Measurements from ENCODE around the gene DRAP1. TPM values are rescaled to one million over a fixed set of nuclear protein-coding genes. Genes with fewer than 3 reads are reported as not detected.

Gene DRAP1
- total and polyA plus RNA-seq, 9 of the 15 experiments (the other 6 are each of a cell fraction or from before 2014, with no cell fraction given) = 9.6 to 200 (median 92.9) TPM

- H3K4me3 ChIP-seq = no peak overlapping the region
- 15% methylated on average over 13 of the region's 14 CpGs for WGBS (ENCODE audit: insufficient coverage, low coverage, missing lambda C conversion rate)
- no peak for FAIRE-seq
- peak; percentile 63 for ATAC-seq
- peak overlapping the region; percentile 61 to 78 for H3K9ac ChIP-seq (ENCODE audit: insufficient read depth in 1 of 2, low read depth in 2 of 2, low read length in 2 of 2)
- peak overlapping the region; percentile 54; the same call in 2 of the 3 replicates for H3K27ac ChIP-seq (ENCODE audit: extremely low read depth, low read depth, low read length)
- H4K20me1 ChIP-seq (replicated peaks; ENCODE audit: control insufficient read depth, insufficient read depth, low read length) = no peaks in the 10 kb centered on the region
- H2AFZ ChIP-seq (ENCODE audit: low read depth, low read length) = peak overlapping the region; percentile 83
- peaks cover 41 to 42% of the 10 kb centered on the region in 2 experiments for H3K4me1 ChIP-seq (replicated peaks in 1 of 2; ENCODE audit: control insufficient read depth in 2 of 2, insufficient read depth in 2 of 2, low read length in 2 of 2)
- 0 out of 2 replicates have a peak overlapping the region, but pooled peaks have one; percentile 9 for H3K4me2 ChIP-seq (ENCODE audit: insufficient read depth, low read length)
- in situ Hi-C loops (cut with MboI) = no loop called here
- no peaks in the 10 kb centered on the region for H3K27me3 ChIP-seq (ENCODE audit: control insufficient read depth in 2 of 2, insufficient read depth in 2 of 2, low read length in 2 of 2)
- intact Hi-C loops (cut with micrococcal nuclease) = loop anchor here (2.0 kb wide), 1 partner anchor 23 kb away; the partner anchor contains the start of gene FIBP
- no peaks in the 10 kb centered on the region for H3K9me3 ChIP-seq (replicated peaks; ENCODE audit: control insufficient read depth, insufficient read depth, low read depth, low read length)
- H3K36me3 ChIP-seq (ENCODE audit: control insufficient read depth, insufficient read depth, low read length) = peaks cover 2% of the 10 kb centered on the region; the same call in 1 of the 3 replicates
- POLR2A ChIA-PET = interaction anchor here (0.6 to 6.0 kb wide), 9 partner anchors 9 to 339 kb away, joined by 3 to 73 read pairs (median 3); partner anchors contain the start of genes CCDC85B, FOSL1 and MUS81
- CTCF ChIA-PET (ENCODE audit: low intra/inter-chr PET ratio) = interaction anchor here (0.8 to 1.2 kb wide), 3 partner anchors 23 to 28 kb away, joined by 3 to 5 read pairs (median 3); no protein-coding TSS in a partner anchor
- peak; percentile 33 to 77 (median 48) for DNase-seq (ENCODE audit: extremely low read depth in 1 of 4, low spot score in 3 of 4)
- BruUV-seq (replicated peaks) = no TSS peak
- H3K79me2 ChIP-seq (ENCODE audit: control insufficient read depth, insufficient read depth, low read length) = 0 out of 3 replicates have a peak, but pooled peaks cover 2% of the 10 kb centered on the region
- no peaks in the 10 kb centered on the region for H3K9me1 ChIP-seq (ENCODE audit: control insufficient read depth, insufficient read depth, low read length)
- peak; percentile 88 for TF ChIP-seq SPI1 (IDR thresholded peaks at IDR 0.05; ENCODE audit: borderline replicate concordance, low read depth, low read length)
- TF ChIP-seq RBM15 (IDR thresholded peaks at IDR 0.05; ENCODE audit: insufficient read depth, low read length) = no peak
- TF ChIP-seq L3MBTL2 (IDR thresholded peaks at IDR 0.05) = peak; percentile 82; the same call in 1 of the 2 replicates
- 0 out of 2 replicates have a peak, but pooled peaks have one; percentile 9 for TF ChIP-seq PKNOX1 (IDR thresholded peaks at IDR 0.05)
- 0 out of 2 replicates have a peak, but pooled peaks have one; percentile 21 for TF ChIP-seq MTA3 (IDR thresholded peaks at IDR 0.05; ENCODE audit: borderline replicate concordance)
- peak; percentile 37; the same call in 1 of the 2 replicates for TF ChIP-seq EP400 (IDR thresholded peaks at IDR 0.05)
- TF ChIP-seq CEBPZ (IDR thresholded peaks at IDR 0.05; ENCODE audit: borderline replicate concordance, low read depth, low read length) = no peak
- TF ChIP-seq GABPA (tag; conservative IDR thresholded peaks at IDR 0.05; ENCODE audit: low read depth) = peak; percentile 58
- TF ChIP-seq ZNF175 (CRISPR knock-in tag; IDR thresholded peaks at IDR 0.05; ENCODE audit: low read depth) = peak; percentile 79; the same call in 1 of the 2 replicates
- TF ChIP-seq LCOR (CRISPR knock-in tag; IDR thresholded peaks at IDR 0.05) = peak; percentile 86
- TF ChIP-seq RBFOX2 (IDR thresholded peaks at IDR 0.05; ENCODE audit: low read depth, low read length) = peak; percentile 61
- TF ChIP-seq MAZ (CRISPR knock-in tag; conservative IDR thresholded peaks at IDR 0.05 in 1 of 2, IDR thresholded peaks at IDR 0.05 in 1 of 2) = peak in 1 of 2 experiments; percentile 61; a peak in 2 of 4 replicates
- no peak for TF ChIP-seq ZKSCAN3 (CRISPR knock-in tag; IDR thresholded peaks at IDR 0.05)
- no peak for TF ChIP-seq E2F5 (CRISPR knock-in tag; IDR thresholded peaks at IDR 0.05)
- no peak for TF ChIP-seq NFATC3 (IDR thresholded peaks at IDR 0.05)
These were observed 7.3 kb upstream of the DRAP1 start for GRCh38 chr11:65911682-65912568.
